Gastrocnemius medialis (tissue), 4 donors: Measurements from ENCODE around the gene LDLRAD4. TPM values are rescaled to one million over a fixed set of nuclear protein-coding genes. Genes with fewer than 3 reads are reported as not detected.

Experiments
- ATAC-seq, 2 donors: fragments of 150-250 bp; one replicate each; pipeline ENCODE4 v1.9.1; 2016
- DNase-seq, 2 donors: peaks; one replicate each; pipeline ENCODE4 v3.0.0-alpha.2; 2019
- H3K27ac ChIP-seq, 4 donors: fragments of 200-600 bp; sonication (generic); 1 replicate in 1 of 4; 2 replicates in 3 of 4; pipeline ENCODE4 v1.5.1; 2016 to 2018; ENCODE audit warnings: mild to moderate bottlenecking in 2 of 4, moderate library complexity in 1 of 4
- H3K27me3 ChIP-seq, 3 donors: fragments of 200-600 bp; sonication (generic) in 2 of 3; 1 replicate in 1 of 3; 2 replicates in 2 of 3; pipeline versions ENCODE4 v1.5.1 to v1.6.0; 2016 to 2019; ENCODE audit warnings: mild to moderate bottlenecking in 1 of 3, moderate library complexity in 1 of 3
- H3K36me3 ChIP-seq, 2 donors: fragments of 200-600 bp; sonication (generic) in 1 of 2; one replicate each; pipeline ENCODE4 v1.5.1; 2017 to 2018
- H3K4me1 ChIP-seq, 2 donors: fragments of 200-600 bp; sonication (generic) in 1 of 2; one replicate each; pipeline ENCODE4 v1.5.1; 2016 to 2017; ENCODE audit warnings: mild to moderate bottlenecking in 2 of 2
- H3K4me3 ChIP-seq, 4 donors: fragments of 200-600 bp; sonication (generic) in 3 of 4; 1 replicate in 1 of 4; 2 replicates in 3 of 4; pipeline ENCODE4 v1.5.1; 2016 to 2019; ENCODE audit warnings: mild to moderate bottlenecking in 2 of 4
- H3K9me3 ChIP-seq, 3 donors: fragments of 200-600 bp; sonication (generic) in 2 of 3; 1 replicate in 1 of 3; 2 replicates in 2 of 3; pipeline ENCODE4 v1.5.1; 2016 to 2019
- CTCF ChIP-seq, 5 experiments: fragments of 450-650 bp in 3 of 5; fragments of 200-600 bp in 2 of 5; sonication (generic) in 2 of 5; IDR thresholded peaks in 4 of 5; conservative IDR thresholded peaks in 1 of 5; 1 replicate in 4 of 5; 2 replicates in 1 of 5; pipeline ENCODE4 v1.5.1; 2016 to 2019; ENCODE audit warnings: antibody characterized with exemption in 5 of 5, mild to moderate bottlenecking in 3 of 5, moderate library complexity in 3 of 5
- POLR2A ChIP-seq, 2 donors: fragments of 450-650 bp; IDR thresholded peaks; one replicate each; pipeline ENCODE4 v1.6.1; 2017; ENCODE audit warnings: antibody characterized with exemption in 2 of 2, mild to moderate bottlenecking in 2 of 2, moderate library complexity in 2 of 2
- in situ Hi-C, 4 donors: fragments of 200-750 bp; cut with MboI; loops; one replicate each; pipeline versions ENCODE4 v1.15.0 to v1.8.0; 2017; ENCODE audit warnings: low sequenced_read_pairs in 4 of 4
- intact Hi-C: fragments of 100-400 bp; cut with DNase I; formaldehyde crosslinking; loops from one replicate; pipeline ENCODE4 v1.15.1; 2023; ENCODE audit warnings: low total_unique reads
- total RNA-seq, 4 donors: library from RNA; depleted of rRNA; stranded (reverse); fragments of >200 nt; gene quantifications; one replicate each; pipeline versions ENCODE4 v1.1.0 to v1.2.3, GENCODE V29; 2016

LDLRAD4 gene
- total RNA-seq, 4 donors from 2014 or later, result 3.9 to 11.1 (median 6.5) TPM

GRCh38 chr18:13320096-13320495 is 101.5 kb downstream of the LDLRAD4 start:
- Histone ChIP-seq H3K4me3 (no peak overlapping the region), H3K9me3 (no peaks in the 10 kb centered on the region), H3K27me3 (no peaks in the 10 kb centered on the region), H3K36me3 (no peaks in the 10 kb centered on the region), H3K4me1 (peaks cover 7 to 10% of the 10 kb centered on the region in 2 donors), H3K27ac (no peak overlapping the region)
- TF ChIP-seq POLR2A (IDR thresholded peaks at IDR 0.05) (no peak), CTCF (IDR thresholded peaks at IDR 0.05 in 4 of 5, conservative IDR thresholded peaks at IDR 0.05 in 1 of 5) (no peak)
- DNase-seq, result no peak
- intact Hi-C loops (no loop called here), in situ Hi-C loops (no loop called here)
- no peak for ATAC-seq

- peaks cover 7 to 10% of the 10 kb centered on the region in 2 donors for H3K4me1 ChIP-seq
- no peak overlapping the region for H3K27ac ChIP-seq
- no peak for DNase-seq
- no peak for ATAC-seq
- no peaks in the 10 kb centered on the region for H3K27me3 ChIP-seq
- intact Hi-C loops, result no loop called here
- in situ Hi-C loops, result no loop called here
- TF ChIP-seq POLR2A (IDR thresholded peaks at IDR 0.05) (no peak), CTCF (IDR thresholded peaks at IDR 0.05 in 4 of 5, conservative IDR thresholded peaks at IDR 0.05 in 1 of 5) (no peak)
- H3K4me3 ChIP-seq, result no peak overlapping the region
- no peaks in the 10 kb centered on the region for H3K9me3 ChIP-seq
- no peaks in the 10 kb centered on the region for H3K36me3 ChIP-seq
Observed at GRCh38 chr18:13320891-13321425, 102.4 kb downstream of the LDLRAD4 start.

- Histone ChIP-seq H3K36me3 (no peaks in the 10 kb centered on the region), H3K4me1 (peaks cover 7 to 10% of the 10 kb centered on the region in 2 donors), H3K9me3 (no peaks in the 10 kb centered on the region), H3K4me3 (no peak overlapping the region), H3K27me3 (no peaks in the 10 kb centered on the region), H3K27ac (no peak overlapping the region)
- DNase-seq, result no peak
- in situ Hi-C loops (no loop called here), intact Hi-C loops (no loop called here)
- TF ChIP-seq CTCF (IDR thresholded peaks at IDR 0.05 in 4 of 5, conservative IDR thresholded peaks at IDR 0.05 in 1 of 5), result no peak
- no peak for ATAC-seq
Observed at GRCh38 chr18:13321923-13322322, 103.4 kb downstream of the LDLRAD4 start.

- no peak for DNase-seq
- H3K27ac ChIP-seq, result no peak overlapping the region
Observed at GRCh38 chr18:13323186-13323585, 104.6 kb downstream of the LDLRAD4 start.

More at GRCh38 chr18:13323186-13323585, 104.6 kb downstream of the LDLRAD4 start:
- no peak for ATAC-seq
- Histone ChIP-seq H3K4me3 (no peak overlapping the region), H3K9me3 (no peaks in the 10 kb centered on the region), H3K36me3 (no peaks in the 10 kb centered on the region), H3K27me3 (no peaks in the 10 kb centered on the region), H3K4me1 (peaks cover 7 to 10% of the 10 kb centered on the region in 2 donors)
- TF ChIP-seq CTCF (IDR thresholded peaks at IDR 0.05 in 4 of 5, conservative IDR thresholded peaks at IDR 0.05 in 1 of 5) (no peak), POLR2A (IDR thresholded peaks at IDR 0.05) (no peak)
- intact Hi-C loops (no loop called here), in situ Hi-C loops (no loop called here)
